ENCODE results near the gene RIC3. TPM values are rescaled to one million over a fixed set of nuclear protein-coding genes. Genes with fewer than 3 reads are reported as not detected.

The RIC3 gene
- total RNA-seq, 1 experiment from 2014 or later, result not detected

GRCh38 chr11:8217136-8217535, 48.3 kb upstream of the RIC3 start:
- Histone ChIP-seq H3K4me3 (replicated peaks in 1 of 2; ENCODE audit: low read depth in 1 of 2, low read length in 2 of 2) (no peak overlapping the region), H3K27me3 (ENCODE audit: insufficient read depth, low read length) (no peaks in the 10 kb centered on the region), H3K9ac (ENCODE audit: low read length) (no peak overlapping the region), H3K9me2 (ENCODE audit: insufficient read depth) (no peaks in the 10 kb centered on the region), H3K27ac (ENCODE audit: low read depth, low read length) (no peak overlapping the region), H3K36me3 (ENCODE audit: control insufficient read depth in 1 of 2, insufficient read depth in 2 of 2, low read length in 2 of 2) (no peaks in the 10 kb centered on the region), H2AFZ (ENCODE audit: low read depth, low read length, poor library complexity, severe bottlenecking) (no peak overlapping the region), H4K20me1 (ENCODE audit: insufficient read depth) (no peaks in the 10 kb centered on the region), H3K9me3 (ENCODE audit: control insufficient read depth in 1 of 2, insufficient read depth in 1 of 2, low read depth in 1 of 2, low read length in 2 of 2) (no peaks in the 10 kb centered on the region), H3K4me1 (ENCODE audit: control insufficient read depth in 1 of 2, insufficient read depth in 2 of 2, low read length in 2 of 2) (no peaks in the 10 kb centered on the region), H3K79me2 (ENCODE audit: insufficient read depth, low read length) (no peaks in the 10 kb centered on the region), H3K4me2 (ENCODE audit: low read length) (no peak overlapping the region)
- ChIA-PET POLR2A (no interaction called here), RAD21 (ENCODE audit: low non-redundant PET in 1 of 2, low total read pairs in 2 of 2, uncharacterized antibody in 2 of 2, unreplicated experiment in 2 of 2) (no interaction called here), CTCF (interaction anchor here (1.5 kb wide), 1 partner anchor 24 kb away, joined by 4 read pairs; no protein-coding TSS in a partner anchor)
- no peak for DNase-seq (ENCODE audit: low read depth, low spot score)
- intact Hi-C loops (cut with micrococcal nuclease), result no loop called here
- ATAC-seq, result no peak
- TF ChIP-seq CTCF (IDR thresholded peaks at IDR 0.05 in 2 of 3, conservative IDR thresholded peaks at IDR 0.05 in 1 of 3; ENCODE audit: borderline replicate concordance in 1 of 3, insufficient read depth in 1 of 3, low read depth in 2 of 3, low read length in 2 of 3), result no peak
- TF ChIP-seq POLR2A (IDR thresholded peaks at IDR 0.05; ENCODE audit: borderline replicate concordance, extremely low read depth, insufficient read depth, insufficient read length), result no peak
- no peak for TF ChIP-seq ZFX (IDR thresholded peaks at IDR 0.05)
- TF ChIP-seq EGR1 (IDR thresholded peaks at IDR 0.05; ENCODE audit: low read depth), result no peak
- TF ChIP-seq ZBTB33 (IDR thresholded peaks at IDR 0.05; ENCODE audit: extremely low read depth, insufficient replicate concordance, low read length), result no peak
- no peak for TF ChIP-seq SIN3A (IDR thresholded peaks at IDR 0.05; ENCODE audit: low read depth)
- no peak for TF ChIP-seq RAD21 (IDR thresholded peaks at IDR 0.05; ENCODE audit: low read depth)
- no peak for TF ChIP-seq EZH2phosphoT487 (IDR thresholded peaks at IDR 0.05; ENCODE audit: borderline replicate concordance)
- TF ChIP-seq REST (IDR thresholded peaks at IDR 0.05; ENCODE audit: low read depth), result no peak
- TF ChIP-seq SRF (IDR thresholded peaks at IDR 0.05; ENCODE audit: low read depth), result no peak
- no peak for TF ChIP-seq CEBPB (IDR thresholded peaks at IDR 0.05; ENCODE audit: low read depth)
- TF ChIP-seq POLR2AphosphoS5 (IDR thresholded peaks at IDR 0.05; ENCODE audit: low read depth, low read length), result no peak
- no peak for TF ChIP-seq FOSL1 (IDR thresholded peaks at IDR 0.05; ENCODE audit: low read depth)
- no peak for TF ChIP-seq ELF1 (IDR thresholded peaks at IDR 0.05; ENCODE audit: borderline replicate concordance, low read depth)
- no peak for TF ChIP-seq MAX (IDR thresholded peaks at IDR 0.05)
- TF ChIP-seq EZH2 (IDR thresholded peaks at IDR 0.05), result no peak
- TF ChIP-seq SP1 (IDR thresholded peaks at IDR 0.05; ENCODE audit: low read depth), result no peak
- TF ChIP-seq CBX3 (IDR thresholded peaks at IDR 0.05; ENCODE audit: low read depth), result no peak
- TF ChIP-seq ATF3 (IDR thresholded peaks at IDR 0.05), result no peak
- BruUV-seq (replicated peaks), result no TSS peak
